HG03439 (cell line): Measurements from ENCODE around the gene FGF22.
"Not testable (repeated sequence)": the region's sequence is repeated elsewhere in the genome, so short reads cannot be mapped to it uniquely, and the experiment has no call there.

Experiments used
- ATAC-seq: cut with Tn5 transposase; IDR thresholded peaks from one replicate; pipeline ENCODE4 v1.9.1; 2021; ENCODE audit warnings: mild to moderate bottlenecking, moderate library complexity; ENCODE audit not compliant: unreplicated experiment

The FGF22 gene

DNA sequence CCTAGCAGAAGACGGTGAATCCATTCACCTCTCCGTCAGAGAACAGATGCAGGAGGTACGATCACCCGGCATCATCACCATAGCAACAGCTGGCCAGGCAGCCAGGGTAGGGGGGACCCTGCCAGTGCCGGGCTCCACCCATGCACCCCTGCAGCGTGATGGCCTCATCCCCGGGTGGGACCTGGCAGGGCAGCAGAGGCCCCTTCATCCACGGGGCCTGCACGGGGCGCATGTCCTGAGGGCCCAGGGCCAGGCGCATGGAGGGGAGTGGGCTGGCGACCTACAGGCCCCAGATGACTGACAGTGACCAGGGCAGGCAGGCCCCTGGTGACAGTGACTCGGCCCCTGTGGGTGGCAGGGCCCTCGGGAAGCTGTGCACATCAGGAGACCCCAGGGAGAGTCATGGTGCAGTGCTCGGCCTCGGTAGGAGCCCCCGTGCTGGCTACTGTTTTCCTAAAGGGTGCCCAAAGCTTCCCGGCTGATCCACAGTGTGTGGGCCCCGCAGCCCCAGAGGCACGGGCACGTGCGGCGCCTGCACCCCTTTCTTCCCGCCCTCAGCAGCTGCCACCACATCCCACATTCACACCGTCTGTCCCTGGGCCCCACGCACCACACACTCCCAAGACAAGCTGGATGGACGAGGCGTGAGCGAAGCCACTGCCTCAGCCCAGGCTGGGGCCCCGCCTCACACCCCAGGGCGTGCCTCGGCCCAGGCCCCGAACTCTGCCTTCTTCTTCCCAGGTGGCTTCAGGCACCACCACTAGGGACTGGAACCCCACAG, 18.6 kb downstream of the FGF22 start:
- no peak for ATAC-seq

GRCh38 chr19:658916-659839, 19.5 kb downstream of the FGF22 start:
- ATAC-seq = no peak

GRCh38 chr19:660793-661426, 21.2 kb downstream of the FGF22 start:
- ATAC-seq = no peak

DNA sequence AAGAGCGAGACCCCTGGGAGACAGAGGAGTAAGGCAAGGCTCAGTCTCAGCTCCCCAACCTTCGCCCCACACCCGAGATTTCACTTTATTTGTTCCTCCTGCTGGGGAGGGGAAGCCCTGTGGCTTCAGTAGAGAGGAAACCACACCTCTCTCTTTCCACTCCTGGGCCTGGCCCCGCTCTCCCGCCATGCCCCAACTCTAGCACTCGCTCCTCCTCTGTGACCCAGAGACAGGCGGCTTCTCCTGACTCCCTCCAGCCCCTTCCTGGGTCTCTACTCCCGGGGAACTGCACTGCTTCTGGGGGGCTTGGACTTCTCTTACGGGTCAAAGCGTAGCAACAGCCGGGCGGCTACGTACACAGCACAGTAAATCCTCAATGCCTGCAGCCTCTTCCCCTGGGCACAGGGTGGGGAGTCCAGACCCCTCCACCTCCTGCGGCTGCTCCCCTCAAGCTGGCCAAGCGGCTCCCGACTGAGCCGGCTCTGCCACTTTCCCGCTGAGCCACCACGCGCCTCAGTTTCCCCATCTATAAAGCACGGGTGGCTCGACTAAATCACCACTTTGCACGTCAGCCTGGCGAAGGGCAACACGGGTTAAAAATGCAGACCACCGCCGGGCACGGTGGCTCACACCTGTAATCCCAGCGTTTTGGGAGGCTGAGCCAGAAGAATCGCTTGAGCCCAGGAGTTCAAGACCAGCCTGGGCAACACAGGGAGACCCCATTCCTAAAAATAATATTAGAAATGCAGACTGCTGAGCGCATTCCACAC, 21.9 kb downstream of the FGF22 start:
- no peak for ATAC-seq

GRCh38 chr19:662207-662961, 22.7 kb downstream of the FGF22 start:
- peak; percentile 10 for ATAC-seq

- peak; percentile 56 for ATAC-seq
Measured at GRCh38 chr19:662962-663681, 23.4 kb downstream of the FGF22 start, which contains the start of gene RNF126. Gene RNF126 (minus strand): TSS chr19:663214. CDS start chr19:663121, 93 bp downstream.

- ATAC-seq = no peak
Measured at GRCh38 chr19:663682-664117, 24.0 kb downstream of the FGF22 start.

- no peak for ATAC-seq
Measured at GRCh38 chr19:664913-665443, 25.3 kb downstream of the FGF22 start.

- not testable (repeated sequence) for ATAC-seq
Measured at GRCh38 chr19:666985-667573, 27.4 kb downstream of the FGF22 start.

- ATAC-seq = not testable (repeated sequence)
Measured at GRCh38 chr19:668675-669434, 29.2 kb downstream of the FGF22 start.

GRCh38 chr19:670609-671075, 31.0 kb downstream of the FGF22 start:
- ATAC-seq = no peak

GRCh38 chr19:674282-675151, 34.8 kb downstream of the FGF22 start:
- ATAC-seq = no peak

- no peak for ATAC-seq
Measured at GRCh38 chr19:676007-676338, 36.3 kb downstream of the FGF22 start.

DNA sequence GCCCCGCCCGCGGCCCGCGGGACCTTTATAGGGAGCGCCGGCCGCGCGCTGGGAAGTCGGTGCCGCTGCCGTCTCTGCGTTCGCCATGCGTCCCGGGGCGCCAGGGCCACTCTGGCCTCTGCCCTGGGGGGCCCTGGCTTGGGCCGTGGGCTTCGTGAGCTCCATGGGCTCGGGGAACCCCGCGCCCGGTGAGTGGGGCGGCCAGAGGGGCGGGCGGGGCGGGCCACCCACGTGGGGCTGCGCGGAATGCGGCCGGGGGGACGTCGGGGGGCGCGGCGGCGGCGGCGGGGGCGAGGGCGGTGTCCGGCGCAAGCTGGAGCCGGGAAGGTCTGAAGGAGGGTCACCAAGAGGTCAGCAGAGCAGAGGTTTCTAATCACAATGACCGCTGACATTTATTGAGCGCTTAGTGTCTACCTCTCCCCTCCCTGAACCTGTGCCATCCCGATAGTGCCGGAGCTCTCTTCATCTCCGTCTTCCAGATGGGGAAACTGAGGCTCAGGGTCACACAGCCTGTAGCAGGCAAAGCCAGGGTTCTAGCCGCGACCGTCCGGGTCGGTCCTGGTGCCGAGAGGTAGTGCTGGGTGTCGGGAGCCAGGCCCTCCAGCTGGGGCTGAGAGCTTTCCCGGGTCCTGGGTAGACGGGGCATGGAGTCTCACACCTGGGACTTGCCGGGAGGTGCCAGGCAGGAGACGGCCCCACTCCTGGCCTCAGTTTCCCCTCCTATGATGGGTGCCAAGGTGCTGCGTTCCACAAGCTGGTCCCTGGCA, 36.8 kb downstream of the FGF22 start, which contains the start of gene FSTL3:
Gene FSTL3 (plus strand): TSS at position 54 of the 767 bp plus-strand sequence. CDS start 32 bp downstream, at position 86.
- no peak for ATAC-seq

DNA sequence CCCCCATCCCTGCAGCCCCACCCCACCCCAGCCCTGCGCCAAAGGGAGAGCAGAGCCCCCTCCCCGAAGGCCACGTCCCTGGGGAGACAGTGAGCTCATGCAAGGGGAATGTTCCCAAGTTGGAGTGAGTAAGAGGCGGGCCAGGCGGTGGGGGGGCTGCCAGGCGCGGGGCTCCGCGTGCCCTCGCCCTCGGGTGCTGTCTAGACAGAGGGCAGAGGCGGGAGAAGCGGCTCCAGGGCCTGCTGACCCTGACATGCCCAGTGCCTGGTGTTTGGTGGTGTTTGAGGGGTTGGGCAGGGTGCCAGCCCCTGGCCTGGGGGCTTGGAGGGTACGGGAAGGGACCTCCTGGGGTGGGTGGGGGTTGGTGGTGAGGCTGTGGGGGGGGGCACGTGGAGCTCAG, 37.5 kb downstream of the FGF22 start:
- ATAC-seq = no peak
